ENCODE results near the gene ATF6.

ATF6 gene

DNA sequence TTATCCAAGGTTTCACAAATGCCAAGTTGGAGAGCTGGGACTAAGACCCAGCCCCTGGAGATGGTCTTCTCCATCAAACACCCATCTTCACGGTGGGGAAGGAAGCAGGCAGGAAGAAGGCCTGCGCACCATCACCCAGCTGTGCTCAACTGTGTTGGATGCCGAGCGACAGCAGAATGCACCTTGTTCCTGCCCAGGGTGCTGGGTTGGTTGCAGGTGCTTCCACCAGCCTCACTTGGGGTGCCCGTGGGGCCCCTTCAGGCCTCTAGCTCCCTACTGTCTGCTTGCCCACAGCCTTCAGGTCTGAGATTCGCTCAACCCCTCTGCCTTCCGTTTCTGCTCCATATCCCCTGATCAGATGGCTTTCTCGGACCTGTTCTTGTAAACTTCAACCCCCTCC lies 215.0 kb downstream of the ATF6 start:
- no peak for DNase-seq

DNA sequence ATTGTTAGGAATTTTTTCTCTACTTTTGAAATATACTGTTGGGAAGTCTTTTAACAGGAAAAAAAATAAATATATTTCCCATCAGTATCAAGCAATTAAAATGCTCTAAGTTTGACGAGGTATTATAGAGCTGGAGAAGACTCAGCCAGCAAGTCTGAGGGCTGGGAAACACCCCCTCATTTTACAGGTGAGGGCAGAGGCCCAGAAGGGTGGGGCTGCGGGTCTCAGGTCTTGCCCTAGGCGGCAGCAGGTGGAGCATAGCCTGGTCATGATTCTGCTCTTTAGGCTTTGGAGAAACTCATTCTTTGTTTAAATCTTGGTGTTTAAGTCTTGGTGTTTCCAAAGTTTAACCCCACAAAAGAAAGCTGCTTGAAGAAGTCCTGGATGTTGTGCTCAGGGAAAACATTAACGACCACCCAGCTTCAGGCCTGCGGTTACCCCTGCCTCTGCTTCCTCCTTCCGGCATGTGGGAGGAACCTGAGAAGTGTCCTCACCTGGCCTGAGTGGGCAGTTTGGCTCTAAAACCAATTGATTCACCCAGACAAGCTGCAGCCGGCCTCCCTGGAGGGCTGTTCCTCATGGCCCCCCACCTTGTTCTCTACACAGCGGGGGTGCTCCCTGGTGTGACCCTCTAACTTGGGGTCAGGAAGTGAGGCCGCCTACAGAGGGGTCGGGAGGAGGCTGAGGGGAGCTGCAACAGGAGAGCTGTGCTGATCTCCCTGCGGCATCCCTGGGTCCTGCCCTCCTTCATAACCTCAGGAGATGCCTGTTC lies 215.8 kb downstream of the ATF6 start:
- DNase-seq: no peak

DNA sequence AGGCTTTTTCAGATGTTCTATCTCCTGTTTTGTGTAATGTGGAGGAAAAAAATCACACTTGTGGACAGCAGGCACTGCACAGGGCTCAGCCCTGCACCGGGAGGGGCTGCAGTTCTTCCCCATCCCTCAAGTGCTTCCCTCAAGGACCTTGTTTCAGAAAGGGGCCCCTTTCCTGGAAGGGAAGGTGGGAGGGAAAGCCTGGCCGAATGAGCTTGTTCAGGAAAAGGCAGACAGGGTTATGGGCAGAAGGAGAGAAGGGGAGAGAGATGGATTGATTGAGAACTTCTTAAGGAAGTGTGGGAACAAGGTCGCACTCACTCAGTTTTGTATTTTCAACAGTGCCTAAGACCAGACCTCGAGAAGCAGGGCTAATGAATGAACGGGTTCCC lies 216.4 kb downstream of the ATF6 start:
- DNase-seq: no peak

DNA sequence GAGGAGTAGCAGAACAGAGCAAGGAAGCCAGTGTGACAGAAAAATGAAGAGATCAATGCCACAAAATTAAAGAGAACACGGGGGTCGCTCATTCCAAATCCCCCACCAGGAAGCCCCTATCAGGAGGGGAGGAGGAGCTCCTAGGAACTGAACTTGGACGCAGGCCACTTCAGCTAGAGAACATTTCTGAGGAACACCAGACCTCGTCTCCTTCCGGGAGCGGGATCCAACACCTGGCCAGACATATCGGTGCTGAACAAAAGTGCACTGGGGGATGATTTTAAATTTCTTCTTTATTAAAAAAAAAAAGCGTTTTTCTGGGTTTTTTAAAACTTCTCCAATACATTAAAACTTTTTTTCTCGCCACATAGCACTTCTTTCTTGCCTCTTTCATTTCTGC lies 216.8 kb downstream of the ATF6 start:
- DNase-seq: no peak

DNA sequence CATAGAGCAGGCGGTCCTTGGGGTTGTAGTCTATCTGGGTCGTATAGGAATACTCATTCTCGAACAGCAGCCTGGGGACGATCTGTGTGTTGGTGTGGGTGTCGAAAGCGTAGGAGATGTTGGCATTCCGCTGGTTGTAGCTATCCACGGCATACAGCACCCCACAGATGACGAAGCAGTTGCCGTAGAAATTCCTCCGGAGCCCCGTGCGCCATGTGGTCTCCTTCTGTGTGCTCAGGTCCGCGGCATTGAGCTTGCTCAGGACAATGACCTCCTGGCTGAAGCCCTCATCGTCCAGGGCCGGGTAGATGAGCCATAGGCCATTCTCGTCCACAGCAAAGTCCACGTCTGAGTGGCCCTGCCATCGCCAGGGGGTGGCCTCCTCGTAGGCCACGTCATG lies 217.6 kb downstream of the ATF6 start:
- DNase-seq: no peak

DNA sequence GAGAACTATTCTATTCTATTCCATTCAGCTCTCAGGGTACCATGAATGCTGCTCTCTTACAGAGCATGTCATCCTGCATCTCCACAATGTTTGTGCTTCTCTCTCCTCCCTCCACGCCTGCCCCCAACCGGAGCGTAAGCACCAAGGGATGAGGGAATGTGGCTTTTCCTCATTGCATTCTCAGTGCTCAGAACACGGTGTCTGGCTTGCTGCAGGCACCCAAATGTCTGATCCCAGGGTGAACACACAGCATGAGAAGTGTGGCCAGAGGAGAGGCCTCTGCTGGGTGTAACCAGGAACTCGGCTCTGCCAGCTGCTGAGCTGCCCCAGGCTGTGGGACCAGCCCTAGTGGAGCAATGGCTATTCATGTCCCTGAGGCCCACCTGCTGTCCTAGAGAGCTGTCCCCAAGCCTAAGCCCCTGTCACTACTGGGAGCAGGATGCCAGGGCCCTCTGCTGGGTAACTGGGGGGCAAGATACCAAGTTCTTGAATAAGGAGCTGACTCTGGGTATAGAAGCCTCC lies 219.2 kb downstream of the ATF6 start:
- DNase-seq: no peak

DNA sequence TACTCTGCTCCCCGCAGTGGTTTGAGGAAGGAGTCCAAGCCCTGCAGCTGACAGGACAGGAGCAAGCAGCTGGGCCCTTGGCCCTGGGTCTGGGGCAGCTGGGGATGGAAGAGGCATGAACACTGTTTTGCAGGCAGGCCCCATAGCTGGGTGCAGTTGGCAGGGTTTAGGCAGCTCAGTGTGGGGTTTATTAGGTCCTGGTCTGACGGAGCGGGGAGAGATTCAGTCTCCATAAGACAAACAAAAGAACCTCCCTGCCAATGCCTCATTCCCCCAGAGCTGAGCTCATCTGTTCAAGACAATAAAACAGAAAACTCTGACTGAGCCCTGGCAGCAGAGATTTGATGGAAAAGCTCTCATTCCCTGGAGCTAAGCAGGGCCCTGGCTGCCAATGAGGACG lies 220.2 kb downstream of the ATF6 start:
- peak; percentile 27 to 60 for DNase-seq

DNA sequence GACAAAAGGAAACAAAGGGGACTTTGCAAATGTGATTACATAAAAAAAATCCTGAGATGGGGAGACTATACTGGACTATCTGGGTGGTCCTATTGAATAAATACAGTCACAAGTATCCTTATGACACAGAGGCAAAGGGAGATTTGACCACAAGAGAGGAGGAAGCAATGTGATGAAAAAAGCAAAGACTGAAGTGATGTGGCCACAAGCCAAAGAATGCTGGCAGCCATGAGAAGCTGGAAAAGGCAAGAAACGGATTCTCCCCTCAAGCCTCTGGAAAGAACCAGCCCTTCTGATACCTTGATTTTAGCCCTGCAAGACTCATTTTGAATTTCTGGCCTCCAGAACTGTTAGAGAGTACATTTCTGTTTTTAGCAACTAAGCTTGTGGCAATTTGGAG lies 221.2 kb downstream of the ATF6 start:
- DNase-seq: no peak

DNA sequence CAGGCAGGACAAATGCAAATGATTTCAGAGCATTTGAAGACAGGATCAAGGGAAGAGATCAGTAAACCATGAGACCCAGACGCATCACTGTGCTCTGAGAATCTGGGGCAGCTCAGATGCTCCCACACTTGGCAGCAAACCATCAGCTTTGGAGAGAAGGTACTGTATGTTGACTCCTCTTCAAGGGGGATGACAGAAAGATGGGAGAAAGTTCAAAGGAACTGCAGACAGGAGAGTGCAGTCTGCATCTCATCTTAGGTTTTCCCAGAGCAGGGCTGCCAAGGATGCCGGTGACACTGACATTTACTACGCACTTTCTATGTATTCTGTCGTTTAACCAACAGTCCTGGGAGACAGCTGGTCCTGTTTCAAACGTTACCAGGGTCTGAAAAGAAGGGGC lies 221.8 kb downstream of the ATF6 start:
- DNase-seq: no peak

DNA sequence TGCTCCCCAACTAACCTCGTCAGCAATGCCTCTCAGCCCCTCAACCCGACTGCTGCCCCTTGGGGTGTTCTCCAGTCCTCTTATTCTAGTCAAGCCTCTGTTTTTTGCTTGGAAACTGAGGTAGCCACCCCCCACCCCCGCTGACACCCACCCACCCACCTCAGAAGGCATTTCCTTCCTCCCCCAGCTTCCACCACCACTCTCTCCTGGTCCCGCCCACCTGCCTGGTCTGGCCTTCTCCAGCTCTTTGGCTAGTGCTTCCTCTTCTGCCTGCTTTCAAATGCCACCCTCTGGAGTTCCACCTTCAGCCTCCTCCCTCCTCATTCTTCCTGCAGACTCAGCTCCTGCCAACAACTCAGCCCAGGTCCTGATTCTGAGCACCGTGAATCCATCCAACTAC lies 222.3 kb downstream of the ATF6 start:
- DNase-seq: no peak

DNA sequence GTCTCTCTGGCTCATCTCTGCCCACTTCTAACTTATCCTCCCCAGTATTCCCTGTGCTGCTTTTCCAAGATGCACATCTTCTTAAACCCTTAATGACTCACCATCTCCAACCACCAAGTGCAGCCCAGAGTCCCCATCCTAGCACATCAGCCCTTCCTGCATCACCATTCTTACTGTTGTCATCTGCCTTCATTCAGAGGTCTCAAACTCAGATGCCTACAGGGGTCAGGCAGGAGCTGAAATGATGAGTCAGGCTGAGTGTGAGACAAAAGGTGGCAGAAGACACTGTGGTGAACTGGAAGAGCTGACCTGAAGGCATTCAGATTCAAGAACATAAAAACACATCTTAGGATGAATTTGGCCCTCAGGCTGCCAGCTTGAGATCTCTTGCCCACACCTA lies 223.0 kb downstream of the ATF6 start:
- DNase-seq: no peak

DNA sequence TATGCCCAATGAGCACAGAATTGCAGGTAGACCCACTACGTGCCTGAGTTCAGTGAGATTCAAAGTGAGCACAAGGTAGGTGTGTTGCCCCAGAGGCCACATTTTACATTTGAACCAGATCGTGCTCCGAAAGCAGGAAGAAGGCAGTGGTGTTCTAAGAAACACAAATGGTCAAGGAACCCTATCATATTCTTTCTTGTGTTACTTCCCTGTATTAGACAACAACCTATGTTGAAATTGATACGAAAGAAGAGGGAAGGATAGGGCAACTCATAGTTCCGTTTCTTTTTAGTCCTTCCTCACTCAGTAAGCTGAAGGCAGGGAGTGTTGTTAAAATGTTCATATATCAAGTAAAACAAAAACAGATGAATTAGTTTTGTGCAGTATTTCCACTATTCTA lies 223.7 kb downstream of the ATF6 start:
- DNase-seq: no peak

DNA sequence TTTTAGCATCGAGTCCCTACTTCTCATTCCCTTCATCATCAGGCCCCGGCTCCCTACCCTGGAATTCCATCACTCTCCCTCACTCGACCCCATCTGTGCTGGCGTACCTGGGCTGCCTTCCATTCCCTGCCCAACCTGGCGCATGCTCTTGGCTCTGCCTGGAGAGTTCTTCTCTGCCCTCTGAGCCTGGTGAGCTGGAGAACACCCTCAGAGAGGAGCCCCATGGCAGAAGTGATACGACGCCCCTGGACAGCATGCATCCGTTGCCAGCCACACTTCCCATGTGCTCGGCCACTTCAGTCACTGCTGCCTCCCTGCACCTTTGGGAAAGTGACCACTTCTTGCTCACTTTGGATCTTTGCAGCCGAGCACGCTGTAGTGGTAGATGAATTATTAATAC lies 227.5 kb downstream of the ATF6 start:
- no peak for DNase-seq

DNA sequence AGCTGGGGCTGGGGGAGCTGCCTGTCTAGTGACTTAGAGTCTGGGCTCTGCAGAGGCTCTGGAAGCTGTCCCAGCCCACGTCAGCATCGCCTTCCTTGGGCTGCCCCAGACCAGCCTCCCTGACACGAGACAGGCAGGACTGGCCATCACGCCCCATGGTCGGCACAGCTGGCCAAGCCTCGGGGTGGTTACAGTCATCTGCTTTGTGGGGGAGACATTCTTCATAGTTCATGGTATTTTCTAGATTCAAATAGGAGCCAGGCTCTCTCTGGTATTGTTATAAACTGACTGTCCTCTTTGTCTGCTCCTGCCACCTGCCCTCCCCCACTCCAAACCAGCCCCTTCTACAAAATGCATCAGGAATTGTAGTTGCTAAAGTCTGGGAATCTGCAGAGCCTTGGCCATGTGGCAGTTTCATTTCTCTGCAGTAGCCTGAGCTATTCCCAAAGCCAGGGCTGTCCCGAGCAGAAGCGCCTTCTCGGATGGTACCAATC lies 228.1 kb downstream of the ATF6 start:
- DNase-seq: peak; percentile 64 to 70

DNA sequence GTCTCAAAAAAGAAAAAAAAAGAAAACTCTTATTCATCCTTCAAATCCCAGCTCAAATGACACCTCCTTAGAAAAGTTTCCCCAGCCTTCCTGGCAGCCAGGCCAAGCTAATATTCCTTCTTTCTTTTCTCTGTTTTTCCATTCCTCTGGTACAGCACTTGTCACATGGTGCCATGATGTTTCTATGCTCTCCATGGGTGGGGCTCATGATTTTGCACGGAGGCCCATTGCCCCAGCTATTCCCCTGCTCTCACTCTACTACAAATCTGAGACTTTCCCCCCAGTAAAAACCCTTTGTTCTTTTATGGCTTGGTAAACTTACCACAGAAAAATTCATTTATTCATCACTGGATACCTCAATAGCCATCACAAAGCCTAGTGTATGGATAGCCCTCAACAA lies 231.0 kb downstream of the ATF6 start:
- DNase-seq: no peak

DNA sequence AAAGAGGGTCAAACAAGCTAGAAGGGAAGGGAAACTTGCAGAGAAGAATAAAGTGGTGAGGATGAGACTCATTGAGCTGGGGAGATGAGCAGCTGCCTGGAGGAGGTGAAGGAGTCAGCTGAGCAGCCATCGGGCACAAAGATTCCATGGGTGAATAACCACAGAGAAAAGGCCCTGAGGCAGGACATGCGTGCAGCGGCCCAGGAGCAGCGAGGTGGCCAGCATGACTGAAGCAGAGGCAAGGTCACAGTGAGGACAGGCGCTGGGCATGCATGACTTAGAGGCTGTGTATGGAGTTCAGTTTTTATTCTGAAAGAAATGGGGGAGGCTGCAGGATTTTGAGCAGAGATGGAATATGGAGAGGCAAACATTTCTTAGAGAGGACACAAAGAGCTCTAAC lies 232.7 kb downstream of the ATF6 start:
- DNase-seq: no peak

DNA sequence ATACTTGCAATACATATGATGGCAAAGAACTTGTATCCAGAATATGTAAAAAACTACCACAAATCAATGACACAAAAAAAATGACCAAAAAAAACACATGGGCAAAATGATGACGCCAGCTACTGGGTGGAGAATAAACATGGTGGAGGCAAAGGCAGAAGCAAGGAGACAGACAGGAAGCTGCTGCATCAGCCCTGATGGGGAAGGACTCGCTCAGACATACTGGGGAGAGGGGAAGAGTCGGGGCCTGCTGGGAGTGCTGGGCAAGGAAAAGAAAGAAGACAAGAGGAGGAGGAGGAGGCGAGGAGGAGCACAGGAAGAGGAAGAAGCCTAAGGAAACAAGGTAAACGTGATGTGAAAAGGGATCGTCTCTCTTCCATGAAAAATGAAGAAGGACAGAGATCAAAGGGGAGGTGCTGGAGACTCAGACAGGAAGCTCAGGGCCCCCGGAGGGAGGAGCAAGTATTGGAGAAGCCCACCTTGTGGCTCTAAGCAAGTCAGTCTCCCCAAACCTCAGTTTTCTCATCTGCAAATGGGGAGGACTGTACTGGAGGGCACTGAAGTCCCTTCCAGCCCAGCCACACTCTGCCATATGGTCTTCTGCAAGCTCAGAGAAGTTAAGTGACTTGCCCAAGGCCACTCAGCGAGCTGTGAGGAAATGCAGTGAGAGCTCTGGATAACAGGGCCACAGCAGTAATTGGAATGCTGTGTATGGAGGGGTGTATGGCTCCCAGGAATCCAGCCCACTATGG lies 233.4 kb downstream of the ATF6 start:
- no peak for DNase-seq

DNA sequence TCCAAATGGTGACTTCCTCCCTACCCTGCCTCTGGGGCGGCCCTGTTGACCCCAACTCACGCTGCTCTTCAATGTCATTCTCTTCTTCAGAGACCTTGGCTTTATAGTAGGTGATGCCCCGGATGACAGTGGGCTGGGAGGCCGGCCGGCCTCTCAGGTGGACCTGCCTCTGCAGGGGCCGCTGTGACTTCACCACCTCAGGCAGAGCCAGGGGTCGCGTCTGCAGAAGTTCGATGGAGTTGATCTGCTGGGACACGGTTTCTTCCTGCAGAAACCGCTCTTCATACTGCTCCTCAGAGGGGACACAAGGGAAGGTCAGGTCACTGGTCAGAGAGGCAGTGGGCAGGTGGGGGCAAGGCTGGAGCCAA lies 233.9 kb downstream of the ATF6 start:
- no peak for DNase-seq

DNA sequence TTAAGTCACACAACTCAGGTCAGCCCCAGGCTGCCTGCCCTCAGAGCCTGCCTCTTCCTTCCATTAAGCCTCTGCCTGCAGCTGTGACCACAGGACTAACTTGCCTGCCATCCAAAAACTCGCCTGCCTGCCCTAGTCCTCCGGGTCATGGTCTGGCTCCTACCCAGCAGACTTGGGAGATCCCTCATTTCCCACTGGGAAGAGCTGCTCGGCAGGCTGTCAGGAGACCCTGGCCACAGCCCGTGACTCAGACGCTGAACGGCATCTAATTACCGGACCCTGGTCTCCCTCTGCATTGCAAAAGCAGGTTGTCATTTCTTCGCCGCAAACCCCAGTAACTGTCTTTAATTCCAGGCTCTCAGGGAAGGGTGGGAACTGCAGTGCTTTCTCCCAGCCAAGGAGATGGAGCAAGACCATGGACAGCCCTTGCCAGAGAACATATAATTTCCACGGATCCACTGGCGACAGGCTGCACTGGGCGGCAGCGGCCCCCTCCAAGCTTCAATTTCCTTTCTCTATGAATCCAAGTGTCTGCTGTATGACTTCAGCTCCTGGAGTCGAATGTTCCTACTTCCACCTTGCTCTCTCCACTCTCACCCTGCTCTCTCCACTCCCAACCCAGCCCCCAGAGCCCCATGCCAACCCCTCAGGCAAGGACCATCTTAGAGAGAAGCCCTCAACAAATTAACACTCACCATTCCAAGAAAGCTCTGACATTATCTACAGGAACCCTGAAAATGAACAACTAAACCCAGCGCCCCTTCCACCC lies 237.1 kb downstream of the ATF6 start:
- no peak for DNase-seq

DNA sequence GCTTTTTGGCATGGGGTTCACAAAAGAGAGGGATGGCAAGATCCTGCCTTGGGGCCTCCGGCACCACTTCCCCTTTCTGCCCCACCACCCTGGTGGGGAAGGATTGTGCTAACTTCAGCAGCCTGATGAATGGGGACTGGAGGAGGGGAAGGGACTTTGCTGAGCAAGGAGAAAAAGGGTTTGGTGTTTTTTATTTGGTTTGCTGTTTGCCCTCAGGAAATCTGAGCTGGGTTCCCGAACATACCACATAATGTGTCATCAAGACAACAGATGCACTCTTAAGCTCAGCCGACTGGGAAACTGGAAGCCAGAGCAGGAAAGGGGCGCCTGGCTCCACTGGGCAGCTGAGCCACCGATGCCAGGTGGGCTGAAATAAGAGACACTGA lies 237.7 kb downstream of the ATF6 start:
- peak; percentile 27 to 47 for DNase-seq

DNA sequence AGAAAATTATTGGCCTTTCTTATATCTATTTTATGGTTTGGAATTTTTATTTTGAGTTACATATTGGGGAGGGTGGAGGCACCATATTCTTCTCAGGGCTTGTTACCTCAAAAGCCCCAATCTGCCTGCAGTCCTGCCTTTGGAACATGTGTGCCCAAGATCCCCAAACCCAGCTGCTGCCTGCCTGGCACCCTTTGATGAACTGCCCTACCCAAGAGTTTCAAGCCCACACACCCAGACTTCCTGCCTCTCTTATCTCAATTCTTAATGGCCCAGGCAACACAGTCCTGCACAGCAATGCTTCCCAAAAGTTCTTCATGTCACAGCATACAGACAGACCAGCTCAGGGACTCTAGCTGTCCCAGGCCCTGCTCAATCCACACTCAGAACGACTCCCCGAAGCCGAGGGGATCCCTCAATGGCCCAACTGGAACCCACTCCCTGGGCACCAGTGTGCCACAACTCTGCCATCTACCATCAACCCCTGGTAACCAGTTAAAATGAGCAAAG lies 238.4 kb downstream of the ATF6 start:
- no peak for DNase-seq

DNA sequence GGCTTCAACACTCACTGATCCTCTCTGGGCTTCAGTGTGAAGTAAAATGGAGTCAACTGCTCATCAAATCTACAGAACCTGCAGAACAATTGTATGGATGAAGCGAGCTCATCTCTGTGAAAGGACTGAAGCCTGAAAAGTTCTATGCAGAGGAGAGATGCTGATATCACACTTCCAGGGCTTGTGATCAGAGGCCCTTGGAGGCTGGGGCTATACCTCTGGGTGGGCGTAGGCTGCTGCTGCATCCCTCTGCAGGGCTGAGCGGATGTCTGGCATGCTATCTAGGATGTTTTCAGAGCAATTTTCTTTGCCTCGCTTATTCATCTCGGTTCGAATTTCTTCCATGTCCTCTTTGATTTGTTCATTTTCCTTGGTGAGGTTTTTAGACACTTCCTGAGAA lies 240.0 kb downstream of the ATF6 start:
- DNase-seq: no peak

DNA sequence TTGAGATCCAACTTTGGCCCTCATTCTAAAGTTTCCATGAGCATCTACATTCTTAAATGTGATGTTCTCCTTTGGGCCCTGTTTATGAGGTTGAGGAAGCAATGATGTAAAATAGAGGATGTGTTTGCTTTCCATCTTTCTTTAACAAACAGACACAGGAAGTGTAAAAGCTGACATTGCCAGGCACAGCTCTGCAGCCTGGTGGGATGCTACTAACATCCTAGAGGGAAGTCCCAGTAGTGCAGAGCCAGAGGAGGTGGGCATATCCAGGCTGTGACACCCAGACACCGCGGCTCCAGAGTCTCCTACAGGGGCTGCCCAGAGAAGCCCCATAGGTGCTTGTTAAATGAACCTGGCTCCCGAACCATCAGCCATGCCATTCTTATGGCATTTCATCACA lies 241.3 kb downstream of the ATF6 start:
- DNase-seq: no peak

All from hippocampal formation (tissue), 2 donors.